Thoracic aorta (tissue), 2 donors: ENCODE results near the gene PATZ1. TPM values are rescaled to one million over a fixed set of nuclear protein-coding genes. Genes with fewer than 3 reads are reported as not detected.

Experiments
- ATAC-seq: fragments of 150-250 bp; one replicate; pipeline ENCODE4 v1.8.0; 2017; ENCODE audit warnings: low read depth; ENCODE audit not compliant: insufficient number of reproducible peaks, low FRiP score
- DNase-seq: peaks from one replicate; pipeline ENCODE4 v3.0.0-alpha.2; 2020; ENCODE audit warnings: low spot score
- H3K27ac ChIP-seq, 2 donors: fragments of 200-600 bp; sonication (generic); 1 replicate in 1 of 2; 2 replicates in 1 of 2; pipeline ENCODE4 v1.5.1; 2016; ENCODE audit warnings: mild to moderate bottlenecking in 2 of 2, moderate library complexity in 2 of 2
- H3K27me3 ChIP-seq: fragments of 200-600 bp; sonication (generic); replicated peaks from 2 replicates; pipeline ENCODE4 v1.6.0; 2016; ENCODE audit warnings: mild to moderate bottlenecking; ENCODE audit not compliant: insufficient read depth
- H3K36me3 ChIP-seq: fragments of 200-600 bp; sonication (generic); one replicate; pipeline ENCODE4 v1.5.1; 2016
- H3K4me1 ChIP-seq, 2 donors: fragments of 200-600 bp; sonication (generic); 1 replicate in 1 of 2; 2 replicates in 1 of 2; pipeline versions ENCODE4 v1.5.1 to v1.6.0; 2016; ENCODE audit warnings: low read depth in 2 of 2, mild to moderate bottlenecking in 1 of 2; ENCODE audit not compliant: control insufficient read depth in 1 of 2
- H3K4me3 ChIP-seq: fragments of 200-600 bp; sonication (generic); 2 replicates; pipeline ENCODE4 v1.5.1; 2016; ENCODE audit warnings: mild to moderate bottlenecking
- H3K9me3 ChIP-seq: fragments of 200-600 bp; sonication (generic); 2 replicates; pipeline ENCODE4 v1.5.1; 2016
- CTCF ChIP-seq: fragments of 200-600 bp; sonication (generic); IDR thresholded peaks from one replicate; pipeline ENCODE4 v1.5.1; 2019; ENCODE audit warnings: antibody characterized with exemption
- total RNA-seq, 2 donors: library from RNA; depleted of rRNA; stranded (reverse); fragments of >200 nt; gene quantifications; one replicate each; pipeline versions ENCODE4 v1.1.0 to v1.2.3, GENCODE V29; 2016

The PATZ1 gene
- total RNA-seq, 2 donors from 2014 or later = 14.6 to 15.2 TPM

- H3K27ac ChIP-seq = no peak overlapping the region
These were observed 64.4 kb downstream of the PATZ1 start for GRCh38 chr22:31281733-31282132.

GRCh38 chr22:31279821-31280505 is 66.2 kb downstream of the PATZ1 start:
- DNase-seq = no peak
- Histone ChIP-seq H3K4me3 (no peak overlapping the region), H3K9me3 (no peaks in the 10 kb centered on the region), H3K27ac (no peak overlapping the region), H3K36me3 (peaks cover 68% of the 10 kb centered on the region), H3K27me3 (no peaks in the 10 kb centered on the region), H3K4me1 (no peaks in the 10 kb centered on the region)
- ATAC-seq = no peak
- no peak for TF ChIP-seq CTCF

More at GRCh38 chr22:31281733-31282132, 64.4 kb downstream of the PATZ1 start:
- no peak for ATAC-seq
- Histone ChIP-seq H3K4me3 (no peak overlapping the region), H3K9me3 (no peaks in the 10 kb centered on the region), H3K27me3 (no peaks in the 10 kb centered on the region), H3K4me1 (no peaks in the 10 kb centered on the region), H3K36me3 (peaks cover 67% of the 10 kb centered on the region)
- no peak for TF ChIP-seq CTCF
- DNase-seq = no peak

- no peak for TF ChIP-seq CTCF
- H3K36me3 ChIP-seq = peaks cover 69% of the 10 kb centered on the region
These were observed 66.8 kb downstream of the PATZ1 start for GRCh38 chr22:31279327-31279669.

GRCh38 chr22:31278626-31279326 is 67.4 kb downstream of the PATZ1 start:
- Histone ChIP-seq H3K4me1 (no peaks in the 10 kb centered on the region), H3K9me3 (no peaks in the 10 kb centered on the region), H3K4me3 (no peak overlapping the region), H3K27me3 (no peaks in the 10 kb centered on the region), H3K36me3 (peaks cover 67% of the 10 kb centered on the region), H3K27ac (no peak overlapping the region)
- TF ChIP-seq CTCF = no peak
- ATAC-seq (no peak), DNase-seq (no peak)

More at GRCh38 chr22:31279327-31279669, 66.8 kb downstream of the PATZ1 start:
- ATAC-seq = no peak
- DNase-seq = no peak
- no peak overlapping the region for H3K27ac ChIP-seq
- H3K27me3 ChIP-seq = no peaks in the 10 kb centered on the region
- no peaks in the 10 kb centered on the region for H3K9me3 ChIP-seq
- no peaks in the 10 kb centered on the region for H3K4me1 ChIP-seq
- H3K4me3 ChIP-seq = no peak overlapping the region

GRCh38 chr22:31278151-31278621 is 68.0 kb downstream of the PATZ1 start:
- TF ChIP-seq CTCF = no peak
- Histone ChIP-seq H3K4me3 (no peak overlapping the region), H3K27ac (no peak overlapping the region), H3K36me3 (peaks cover 61% of the 10 kb centered on the region), H3K27me3 (no peaks in the 10 kb centered on the region), H3K4me1 (no peaks in the 10 kb centered on the region), H3K9me3 (no peaks in the 10 kb centered on the region)
- ATAC-seq (no peak), DNase-seq (no peak)
